HEK293T (cell line): ENCODE data around the gene UBD.

Experiments
- CTCF ChIA-PET: fragments of 350-600 bp; formaldehyde crosslinking; extraction: SDS; loops from one replicate; lab custom pipeline; 2021; ENCODE audit warnings: antibody characterized with exemption, inconsistent platforms; lab: Yijun Ruan, JAX
- POLR2A ChIA-PET: fragments of 350-600 bp; formaldehyde crosslinking; extraction: SDS; loops from one replicate; lab custom pipeline; 2020; ENCODE audit warnings: antibody characterized with exemption, inconsistent platforms; lab: Yijun Ruan, JAX
- DNase-seq: peaks from one replicate; pipeline ENCODE4 v3.0.0; 2012; ENCODE audit warnings: mixed read lengths; ENCODE audit errors: extremely low spot score
- ARNT ChIP-seq: fragments of 450-650 bp; IDR thresholded peaks from 2 replicates; pipeline ENCODE4 v1.6.1; 2017; ENCODE audit warnings: mild to moderate bottlenecking
- BHLHE40 ChIP-seq: fragments of 450-650 bp; IDR thresholded peaks from 2 replicates; pipeline ENCODE4 v1.6.1; 2016; ENCODE audit warnings: mild to moderate bottlenecking, moderate library complexity, borderline replicate concordance
- CTBP1 ChIP-seq: fragments of 450-650 bp; IDR thresholded peaks from 2 replicates; pipeline ENCODE4 v1.6.1; 2016; ENCODE audit warnings: borderline replicate concordance
- ELF4 ChIP-seq: fragments of 450-650 bp; IDR thresholded peaks from 2 replicates; pipeline ENCODE4 v1.6.1; 2017; ENCODE audit warnings: antibody characterized with exemption
- FOXA1 ChIP-seq: fragments of 450-650 bp; IDR thresholded peaks from 2 replicates; pipeline ENCODE4 v1.6.1; 2016; ENCODE audit warnings: mild to moderate bottlenecking
- FOXK2 ChIP-seq: fragments of 450-650 bp; IDR thresholded peaks from 2 replicates; pipeline ENCODE4 v1.6.1; 2016; ENCODE audit warnings: mild to moderate bottlenecking
- FOXM1 ChIP-seq: fragments of 450-650 bp; IDR thresholded peaks from 2 replicates; pipeline ENCODE4 v1.6.1; 2017; ENCODE audit warnings: mild to moderate bottlenecking, borderline replicate concordance
- HDGF ChIP-seq: fragments of 450-650 bp; IDR thresholded peaks from 2 replicates; pipeline ENCODE4 v1.6.1; 2017; ENCODE audit warnings: antibody characterized with exemption, borderline replicate concordance
- L3MBTL2 ChIP-seq: fragments of 450-650 bp; conservative IDR thresholded peaks from 2 replicates; pipeline ENCODE4 v1.6.1; 2016; ENCODE audit warnings: mild to moderate bottlenecking
- LEF1 ChIP-seq: fragments of 450-650 bp; IDR thresholded peaks from 2 replicates; pipeline ENCODE4 v1.6.1; 2017; ENCODE audit warnings: mild to moderate bottlenecking, borderline replicate concordance
- NFRKB ChIP-seq: fragments of 450-650 bp; IDR thresholded peaks from 2 replicates; pipeline ENCODE4 v1.6.1; 2016; ENCODE audit warnings: mild to moderate bottlenecking, moderate library complexity
- SP1 ChIP-seq: fragments of 450-650 bp; IDR thresholded peaks from 2 replicates; pipeline ENCODE4 v1.6.1; 2017
- SUZ12 ChIP-seq: fragments of 450-650 bp; IDR thresholded peaks from 2 replicates; pipeline ENCODE4 v1.6.1; 2016; ENCODE audit warnings: mild to moderate bottlenecking
- TARDBP ChIP-seq: fragments of 450-650 bp; IDR thresholded peaks from 2 replicates; pipeline ENCODE4 v1.6.1; 2016
- ZNF384 ChIP-seq: fragments of 450-650 bp; IDR thresholded peaks from 2 replicates; pipeline ENCODE4 v1.6.1; 2016
- TF ChIP-seq, protein P1 (sequence below): fragments of 450-650 bp; IDR thresholded peaks from 2 replicates; pipeline ENCODE4 v1.6.1; 2016

Gene UBD

DNA sequence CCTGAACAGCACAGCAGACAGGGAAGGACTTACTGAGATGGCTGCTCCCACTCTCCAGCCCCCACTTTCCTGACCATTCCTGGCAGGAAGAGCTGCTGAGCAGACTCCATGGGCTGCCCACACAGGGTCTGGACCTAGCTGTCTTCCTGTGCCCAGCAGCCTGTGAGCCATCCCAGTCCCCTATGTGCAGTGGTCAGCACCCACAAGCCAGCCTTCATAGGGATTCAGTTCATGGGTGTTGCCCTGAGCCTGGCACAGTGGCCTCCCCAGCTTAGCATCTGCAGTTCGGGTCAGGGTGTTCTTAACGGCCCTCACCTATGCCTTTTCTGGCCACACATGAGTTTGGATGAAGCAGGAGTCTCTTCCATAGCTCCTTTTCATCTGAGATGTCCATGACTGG, 32.0 kb downstream of the UBD start:
- CTCF ChIA-PET, result no interaction called here
- POLR2A ChIA-PET, result no interaction called here
- TF ChIP-seq, protein P1, sequence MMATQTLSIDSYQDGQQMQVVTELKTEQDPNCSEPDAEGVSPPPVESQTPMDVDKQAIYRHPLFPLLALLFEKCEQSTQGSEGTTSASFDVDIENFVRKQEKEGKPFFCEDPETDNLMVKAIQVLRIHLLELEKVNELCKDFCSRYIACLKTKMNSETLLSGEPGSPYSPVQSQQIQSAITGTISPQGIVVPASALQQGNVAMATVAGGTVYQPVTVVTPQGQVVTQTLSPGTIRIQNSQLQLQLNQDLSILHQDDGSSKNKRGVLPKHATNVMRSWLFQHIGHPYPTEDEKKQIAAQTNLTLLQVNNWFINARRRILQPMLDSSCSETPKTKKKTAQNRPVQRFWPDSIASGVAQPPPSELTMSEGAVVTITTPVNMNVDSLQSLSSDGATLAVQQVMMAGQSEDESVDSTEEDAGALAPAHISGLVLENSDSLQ, result no peak
- TF ChIP-seq FOXK2, result no peak
- no peak for TF ChIP-seq ARNT
- TF ChIP-seq ZNF384, result no peak
- TF ChIP-seq L3MBTL2, result no peak
- no peak for TF ChIP-seq FOXA1
- TF ChIP-seq NFRKB, result no peak
- TF ChIP-seq SP1, result no peak
- TF ChIP-seq TARDBP, result no peak
- TF ChIP-seq BHLHE40, result no peak
- no peak for TF ChIP-seq FOXM1
- no peak for TF ChIP-seq CTBP1
- TF ChIP-seq ELF4, result no peak
- TF ChIP-seq HDGF, result no peak
- TF ChIP-seq LEF1, result no peak
- no peak for TF ChIP-seq SUZ12
- no peak for DNase-seq

DNA sequence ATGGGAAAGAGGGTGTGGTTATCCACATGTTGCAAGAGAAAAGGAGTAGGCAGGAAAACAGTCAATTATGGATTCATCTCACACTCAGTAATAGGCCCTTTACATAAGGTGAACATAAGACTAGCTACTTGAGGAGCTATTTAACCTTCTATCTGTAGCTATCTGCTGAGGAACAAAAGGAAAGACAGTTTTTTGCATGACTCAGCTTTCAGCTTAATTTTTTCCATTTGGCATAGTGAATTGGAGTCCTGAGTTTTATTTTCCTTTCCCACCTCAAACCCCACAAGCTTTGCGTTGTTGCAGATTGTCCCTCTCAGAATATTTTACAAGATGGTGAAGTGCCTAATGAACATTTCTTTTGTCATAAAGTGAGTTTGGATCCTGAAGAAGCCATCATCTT, 32.4 kb downstream of the UBD start:
- ChIA-PET CTCF (no interaction called here), POLR2A (no interaction called here)
- DNase-seq, result no peak
- TF ChIP-seq, protein P1, result no peak
- TF ChIP-seq L3MBTL2 (no peak), HDGF (no peak), TARDBP (no peak), FOXM1 (no peak), FOXK2 (no peak), ZNF384 (no peak), LEF1 (no peak), NFRKB (no peak), FOXA1 (no peak), BHLHE40 (no peak), SP1 (no peak), SUZ12 (no peak), CTBP1 (no peak), ARNT (no peak), ELF4 (no peak)

DNA sequence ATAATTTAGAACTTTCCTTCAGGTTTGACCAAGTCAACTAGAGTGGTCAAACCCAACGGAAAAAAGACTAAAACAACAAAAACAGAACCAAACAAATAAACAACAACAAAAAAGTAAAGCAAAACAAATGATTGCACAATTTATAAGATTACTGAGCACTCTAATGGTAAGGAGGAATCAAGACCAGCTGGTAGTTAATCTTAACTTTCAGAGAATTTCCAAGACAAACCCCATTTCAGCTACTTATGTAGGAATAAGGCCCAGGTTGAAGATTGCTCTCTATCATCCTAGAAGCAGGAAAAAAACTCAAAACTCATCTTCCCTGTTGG, 34.3 kb downstream of the UBD start:
- TF ChIP-seq FOXK2 (no peak), TARDBP (no peak), NFRKB (no peak), ARNT (no peak), SP1 (no peak), ZNF384 (no peak), ELF4 (no peak)
- ChIA-PET POLR2A (no interaction called here), CTCF (no interaction called here)
- DNase-seq, result no peak

DNA sequence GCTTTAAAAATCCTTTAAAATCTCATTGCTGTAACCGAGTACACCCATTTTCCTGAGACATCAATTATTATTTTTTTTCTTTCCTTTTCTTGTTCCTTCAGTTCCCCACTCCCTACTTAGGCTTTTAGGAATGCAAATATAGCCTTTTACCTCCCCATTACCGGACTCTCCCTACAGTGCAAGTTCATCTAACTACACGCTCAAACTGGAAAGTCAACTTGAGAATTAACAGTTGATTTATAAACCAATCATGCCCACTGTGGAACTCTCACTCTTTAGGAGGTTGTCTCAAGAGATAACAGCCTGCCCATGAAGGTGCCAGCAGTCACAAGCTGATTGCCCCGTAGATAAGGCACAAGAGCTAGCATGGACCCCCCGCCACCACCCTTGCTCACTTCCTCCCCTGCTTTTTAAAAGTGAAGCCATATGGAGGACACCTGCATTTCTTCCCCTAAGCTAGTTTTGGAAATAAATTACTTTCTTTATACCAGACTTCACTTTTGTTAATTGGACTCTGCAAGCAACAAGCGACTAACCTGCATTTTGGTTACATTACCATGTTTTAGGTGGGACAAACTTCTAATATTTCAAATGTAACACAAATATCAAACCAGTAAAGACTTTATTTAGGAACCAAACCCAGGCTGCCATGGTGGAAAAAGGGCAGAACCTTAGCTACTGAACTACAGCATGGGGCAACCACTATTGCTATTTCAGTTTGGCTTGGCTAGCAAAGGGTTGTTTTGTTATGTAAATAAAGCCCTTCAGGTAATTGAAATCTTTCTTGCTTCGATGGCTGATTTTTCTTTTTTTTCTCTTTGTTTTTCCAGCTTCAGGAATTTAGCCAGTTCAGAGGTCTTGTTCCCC, 34.9 kb downstream of the UBD start:
- TF ChIP-seq FOXA1 (no peak), NFRKB (no peak), L3MBTL2 (no peak), CTBP1 (no peak), FOXK2 (no peak), TARDBP (no peak), BHLHE40 (no peak)
- TF ChIP-seq, protein P1, result no peak
- ChIA-PET POLR2A (no interaction called here), CTCF (no interaction called here)
- no peak for DNase-seq

DNA sequence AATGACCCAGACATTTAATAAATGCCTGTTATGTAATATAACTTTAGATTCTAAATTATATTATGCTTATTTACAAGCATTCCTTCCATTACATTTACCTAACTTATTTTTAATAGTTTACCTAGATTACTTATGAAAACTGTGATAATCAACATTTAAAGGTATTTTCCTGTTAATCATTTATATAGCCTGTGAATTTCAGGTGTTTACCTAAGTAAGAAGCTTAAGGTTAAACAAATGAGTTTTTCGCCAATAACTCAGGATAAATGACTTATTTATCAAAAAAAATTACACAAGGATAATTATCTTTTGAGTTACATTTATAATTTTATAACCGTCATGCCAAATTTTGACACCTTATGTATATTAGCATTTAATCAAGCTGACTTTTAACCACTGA, 35.5 kb downstream of the UBD start:
- ChIA-PET CTCF (no interaction called here), POLR2A (no interaction called here)
- DNase-seq, result no peak
- TF ChIP-seq ELF4 (no peak), ARNT (no peak), FOXM1 (no peak), FOXA1 (no peak), ZNF384 (no peak), L3MBTL2 (no peak), HDGF (no peak), TARDBP (no peak), SUZ12 (no peak), CTBP1 (no peak), BHLHE40 (no peak)
- TF ChIP-seq, protein P1, result no peak

DNA sequence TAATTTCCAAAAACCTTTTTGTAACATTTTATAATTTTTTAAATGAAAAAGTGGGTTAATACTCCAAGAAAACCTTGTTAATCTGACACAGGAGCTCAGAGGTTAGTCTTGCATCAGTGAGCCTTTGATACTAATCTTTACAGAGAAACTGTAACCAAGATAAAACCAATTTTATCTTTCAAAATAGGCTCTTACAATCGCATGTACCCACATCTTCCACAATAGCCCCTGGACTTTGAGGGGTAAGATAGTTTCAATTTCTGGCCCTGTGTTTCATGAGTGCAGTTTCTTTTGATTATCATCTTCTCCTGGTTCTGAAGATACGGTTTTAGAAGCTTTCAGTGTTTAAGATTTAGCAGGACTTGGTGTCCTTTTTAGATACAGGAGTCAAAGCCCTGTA, 37.3 kb downstream of the UBD start:
- POLR2A ChIA-PET, result no interaction called here
- no peak for DNase-seq
- TF ChIP-seq FOXM1 (no peak), L3MBTL2 (no peak), FOXA1 (no peak), CTBP1 (no peak), SP1 (no peak), FOXK2 (no peak), ARNT (no peak), TARDBP (no peak), ELF4 (no peak), BHLHE40 (no peak), LEF1 (no peak), HDGF (no peak)
- TF ChIP-seq, protein P1, result no peak
- CTCF ChIA-PET, result no interaction called here
